RWPE2 (cell line): ENCODE data around the gene GNMT.

ENCODE experiments used
- ATAC-seq: fragments of 200-7000 bp; cut with Tn5 transposase; 3 replicates; pipeline ENCODE4 v1.9.1; 2021; ENCODE audit warnings: low read depth
- DNase-seq: peaks from one replicate; pipeline ENCODE4 v3.0.0-alpha.2; 2020; ENCODE audit warnings: low spot score
- H3K27ac ChIP-seq: fragments of 450-650 bp; 2 replicates; pipeline ENCODE4 v1.5.1; 2017; ENCODE audit warnings: mild to moderate bottlenecking; ENCODE audit not compliant: poor library complexity, severe bottlenecking
- H3K27me3 ChIP-seq: fragments of 250-450 bp; sonication (Bioruptor Pico); 2 replicates; pipeline ENCODE4 v1.5.1; 2021; ENCODE audit warnings: mild to moderate bottlenecking, moderate library complexity; ENCODE audit not compliant: insufficient read depth, poor library complexity, severe bottlenecking
- H3K36me3 ChIP-seq: fragments of 250-450 bp; sonication (Bioruptor Pico); 2 replicates; pipeline ENCODE4 v1.5.1; 2020; ENCODE audit warnings: low read depth, mild to moderate bottlenecking, moderate library complexity
- H3K4me1 ChIP-seq: fragments of 250-450 bp; sonication (Bioruptor Pico); 2 replicates; pipeline ENCODE4 v1.5.1; 2021; ENCODE audit warnings: mild to moderate bottlenecking, moderate library complexity; ENCODE audit not compliant: insufficient read depth, poor library complexity, severe bottlenecking
- H3K4me3 ChIP-seq: fragments of 250-450 bp; sonication (Bioruptor Pico); 2 replicates; pipeline ENCODE4 v1.5.1; 2021; ENCODE audit warnings: mild to moderate bottlenecking, moderate library complexity; ENCODE audit not compliant: severe bottlenecking
- H3K9me3 ChIP-seq: fragments of 250-450 bp; sonication (Bioruptor Pico); 2 replicates; pipeline ENCODE4 v1.5.1; 2021; ENCODE audit warnings: mild to moderate bottlenecking, moderate library complexity; ENCODE audit not compliant: severe bottlenecking
- CTCF ChIP-seq: fragments of 450-650 bp; IDR thresholded peaks from one replicate; pipeline ENCODE4 v1.5.1; 2017; ENCODE audit warnings: mild to moderate bottlenecking, moderate library complexity; ENCODE audit not compliant: poor library complexity, severe bottlenecking

The GNMT gene

GRCh38 chr6:42916288-42916687, 44.3 kb upstream of the GNMT start:
- no peaks in the 10 kb centered on the region for H3K9me3 ChIP-seq
- ATAC-seq = no peak
- no peak for DNase-seq
- TF ChIP-seq CTCF = no peak
- peaks cover 5% of the 10 kb centered on the region for H3K4me1 ChIP-seq
- no peak overlapping the region for H3K27ac ChIP-seq
- no peaks in the 10 kb centered on the region for H3K27me3 ChIP-seq
- H3K4me3 ChIP-seq = no peak overlapping the region
- no peaks in the 10 kb centered on the region for H3K36me3 ChIP-seq

DNA sequence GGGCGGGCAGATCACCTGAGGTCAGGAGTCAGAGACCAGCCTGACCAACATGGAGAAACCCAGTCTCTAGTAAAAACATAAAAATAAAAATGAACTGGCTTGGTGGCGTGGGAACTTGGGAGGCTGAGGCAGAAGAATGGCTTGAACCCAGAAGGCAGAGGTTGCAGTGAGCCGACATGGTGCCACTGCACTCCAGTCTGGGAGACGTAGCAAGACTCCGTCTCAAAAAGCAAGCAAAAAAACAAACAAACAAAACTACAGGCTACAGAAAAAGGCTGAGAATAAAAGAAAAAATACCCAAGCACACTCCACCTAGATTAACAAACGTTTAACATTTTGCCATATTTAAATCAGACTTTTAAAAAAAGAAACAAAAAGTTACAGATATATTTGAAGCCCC, 38.8 kb upstream of the GNMT start:
- Histone ChIP-seq H3K4me3 (no peak overlapping the region), H3K27ac (no peak overlapping the region), H3K4me1 (peaks cover 5% of the 10 kb centered on the region), H3K9me3 (no peaks in the 10 kb centered on the region), H3K36me3 (no peaks in the 10 kb centered on the region), H3K27me3 (no peaks in the 10 kb centered on the region)
- TF ChIP-seq CTCF = no peak
- DNase-seq (no peak), ATAC-seq (no peak)

GRCh38 chr6:42923666-42924065, 36.9 kb upstream of the GNMT start:
- Histone ChIP-seq H3K4me1 (peaks cover 9% of the 10 kb centered on the region), H3K4me3 (no peak overlapping the region), H3K27me3 (no peaks in the 10 kb centered on the region), H3K9me3 (no peaks in the 10 kb centered on the region), H3K27ac (no peak overlapping the region), H3K36me3 (no peaks in the 10 kb centered on the region)
- no peak for ATAC-seq
- TF ChIP-seq CTCF = no peak
- no peak for DNase-seq

GRCh38 chr6:42925248-42925857, 35.2 kb upstream of the GNMT start:
- Histone ChIP-seq H3K36me3 (no peaks in the 10 kb centered on the region), H3K27ac (no peak overlapping the region), H3K9me3 (no peaks in the 10 kb centered on the region), H3K27me3 (no peaks in the 10 kb centered on the region), H3K4me3 (no peak overlapping the region), H3K4me1 (peaks cover 4% of the 10 kb centered on the region)
- no peak for ATAC-seq
- TF ChIP-seq CTCF = no peak
- no peak for DNase-seq

- Histone ChIP-seq H3K27me3 (no peaks in the 10 kb centered on the region), H3K27ac (peak within 1 kb of the TSS; percentile 66), H3K36me3 (peaks cover 10% of the 10 kb centered on the region), H3K9me3 (no peaks in the 10 kb centered on the region), H3K4me1 (peaks cover 10% of the 10 kb centered on the region), H3K4me3 (peak within 1 kb of the TSS; percentile 50)
- DNase-seq = peak; percentile 96
- TF ChIP-seq CTCF = no peak
- ATAC-seq = peak; percentile 91
Observed at GRCh38 chr6:42928986-42929820, 31.4 kb upstream of the GNMT start, which contains the start of gene CNPY3. Gene CNPY3, plus strand, starts transcription at chr6:42929480. Its CDS starts 91 bp downstream, at chr6:42929571.
